Neural progenitor cell (in vitro differentiated cells): Measurements from ENCODE around the gene ZBTB7A. TPM values are rescaled to one million over a fixed set of nuclear protein-coding genes. Genes with fewer than 3 reads are reported as not detected.

Experiments used
- DNase-seq: peaks from one replicate; pipeline ENCODE4 v3.0.0-alpha.2; 2016; ENCODE audit warnings: low spot score
- H2AFZ ChIP-seq: fragments of 200-600 bp; sonication (generic); replicated peaks from 2 replicates; pipeline ENCODE4 v1.6.1; 2016; ENCODE audit warnings: antibody characterized with exemption
- H3F3A ChIP-seq: fragments of 200-600 bp; sonication (generic); 2 replicates; pipeline ENCODE4 v1.6.1; 2016; ENCODE audit warnings: antibody characterized with exemption, low read depth
- H3K27ac ChIP-seq: fragments of 200-600 bp; sonication (generic); 2 replicates; pipeline ENCODE4 v1.5.1; 2016; ENCODE audit warnings: mild to moderate bottlenecking
- H3K27me3 ChIP-seq: fragments of 200-600 bp; sonication (generic); 2 replicates; pipeline ENCODE4 v1.6.1; 2016; ENCODE audit warnings: mild to moderate bottlenecking, moderate library complexity
- H3K36me3 ChIP-seq: fragments of 200-600 bp; sonication (generic); 2 replicates; pipeline ENCODE4 v1.5.1; 2016
- H3K4me1 ChIP-seq: fragments of 200-600 bp; sonication (generic); 2 replicates; pipeline ENCODE4 v1.6.1; 2016; ENCODE audit warnings: mixed run types
- H3K4me2 ChIP-seq: fragments of 200-600 bp; sonication (generic); 2 replicates; pipeline ENCODE4 v1.6.1; 2016
- H3K4me3 ChIP-seq: fragments of 200-600 bp; sonication (generic); 2 replicates; pipeline ENCODE4 v1.5.1; 2016
- H3K79me2 ChIP-seq: fragments of 200-600 bp; sonication (generic); 2 replicates; pipeline ENCODE4 v1.6.1; 2016; ENCODE audit warnings: low read depth
- H3K9ac ChIP-seq: fragments of 200-600 bp; sonication (generic); 2 replicates; pipeline ENCODE4 v1.6.1; 2016
- H3K9me3 ChIP-seq: fragments of 200-600 bp; sonication (generic); 2 replicates; pipeline ENCODE4 v1.5.1; 2016; ENCODE audit warnings: low read depth
- H4K20me1 ChIP-seq: fragments of 200-600 bp; sonication (generic); 2 replicates; pipeline ENCODE4 v1.6.1; 2016; ENCODE audit warnings: low read depth
- H3K27ac Mint-ChIP-seq: 3 replicates; pipeline ENCODE4 v1.8.0; 2021; ENCODE audit warnings: mixed read lengths
- H3K27me3 Mint-ChIP-seq: 2 replicates; pipeline ENCODE4 v1.8.0; 2022; ENCODE audit warnings: low read depth, mild to moderate bottlenecking, inconsistent platforms, moderate library complexity, mixed read lengths; ENCODE audit not compliant: insufficient read depth
- H3K36me3 Mint-ChIP-seq: 3 replicates; pipeline ENCODE4 v1.8.0; 2021; ENCODE audit warnings: mixed read lengths
- H3K4me1 Mint-ChIP-seq: 3 replicates; pipeline ENCODE4 v1.8.0; 2021; ENCODE audit warnings: mixed read lengths
- H3K4me3 Mint-ChIP-seq: 3 replicates; pipeline ENCODE4 v1.8.0; 2021; ENCODE audit warnings: mild to moderate bottlenecking, moderate library complexity, mixed read lengths
- H3K9me3 Mint-ChIP-seq: 3 replicates; pipeline ENCODE4 v1.8.0; 2020; ENCODE audit warnings: mixed read lengths
- CTCF ChIP-seq: fragments of 200-600 bp; sonication (generic); IDR thresholded peaks from 2 replicates; pipeline ENCODE4 v1.5.1; 2017; ENCODE audit warnings: antibody characterized with exemption, mild to moderate bottlenecking
- EZH2 ChIP-seq: fragments of 200-600 bp; sonication (generic); IDR thresholded peaks from 2 replicates; pipeline ENCODE4 v1.6.1; 2017; ENCODE audit warnings: antibody characterized with exemption, mild to moderate bottlenecking, moderate library complexity
- EZH2phosphoT487 ChIP-seq: fragments of 200-600 bp; sonication (generic); IDR thresholded peaks from 2 replicates; pipeline ENCODE4 v1.6.1; 2017; ENCODE audit warnings: antibody characterized with exemption
- total RNA-seq: library from RNA; depleted of rRNA; stranded (reverse); fragments of >200 nt; gene quantifications from 2 replicates; pipeline ENCODE4 v1.2.3, GENCODE V29; 2015; ENCODE audit warnings: low replicate concordance

Gene ZBTB7A
- total RNA-seq, 1 donor from 2014 or later = 4.0 TPM

GRCh38 chr19:4023600-4024398, 42.9 kb downstream of the ZBTB7A start:
- H3K4me3 ChIP-seq = no peak overlapping the region
- no peak for DNase-seq
- H3K9me3 Mint-ChIP-seq = no peaks in the 10 kb centered on the region
- no peaks in the 10 kb centered on the region for H3K27me3 ChIP-seq
- H4K20me1 ChIP-seq = peaks cover 26% of the 10 kb centered on the region
- H3K27me3 Mint-ChIP-seq = no peaks in the 10 kb centered on the region
- peaks cover 42% of the 10 kb centered on the region for H3K79me2 ChIP-seq
- no peak overlapping the region for H3K27ac ChIP-seq
- no peak overlapping the region for H3K4me2 ChIP-seq
- no peaks in the 10 kb centered on the region for H3K4me1 Mint-ChIP-seq
- peaks cover 15% of the 10 kb centered on the region for H3K36me3 Mint-ChIP-seq
- no peak overlapping the region for H3K4me3 Mint-ChIP-seq
- no peaks in the 10 kb centered on the region for H3F3A ChIP-seq
- H3K9me3 ChIP-seq = no peaks in the 10 kb centered on the region
- H2AFZ ChIP-seq = no peak overlapping the region
- no peak overlapping the region for H3K9ac ChIP-seq
- no peaks in the 10 kb centered on the region for H3K36me3 ChIP-seq
- H3K4me1 ChIP-seq = no peaks in the 10 kb centered on the region
- no peak overlapping the region for H3K27ac Mint-ChIP-seq
- TF ChIP-seq EZH2phosphoT487 = no peak
- TF ChIP-seq CTCF = no peak
- TF ChIP-seq EZH2 = no peak

- Histone ChIP-seq H3K4me3 (no peak overlapping the region), H3K9me3 (no peaks in the 10 kb centered on the region), H3K79me2 (peaks cover 81% of the 10 kb centered on the region), H3K36me3 (no peaks in the 10 kb centered on the region), H2AFZ (no peak overlapping the region), H3K27ac (no peak overlapping the region), H3K4me2 (no peak overlapping the region), H3K9ac (no peak overlapping the region), H4K20me1 (peaks cover 64% of the 10 kb centered on the region), H3F3A (no peaks in the 10 kb centered on the region), H3K4me1 (no peaks in the 10 kb centered on the region), H3K27me3 (no peaks in the 10 kb centered on the region)
- H3K27me3 Mint-ChIP-seq = no peaks in the 10 kb centered on the region
- no peak overlapping the region for H3K4me3 Mint-ChIP-seq
- no peak overlapping the region for H3K27ac Mint-ChIP-seq
- no peaks in the 10 kb centered on the region for H3K4me1 Mint-ChIP-seq
- H3K9me3 Mint-ChIP-seq = no peaks in the 10 kb centered on the region
- no peak for TF ChIP-seq CTCF
- TF ChIP-seq EZH2phosphoT487 = no peak
- no peak for TF ChIP-seq EZH2
- DNase-seq = no peak
- H3K36me3 Mint-ChIP-seq = peaks cover 12% of the 10 kb centered on the region
These were observed 47.1 kb downstream of the ZBTB7A start for GRCh38 chr19:4019578-4019977.

GRCh38 chr19:4018775-4019504, 47.8 kb downstream of the ZBTB7A start:
- TF ChIP-seq EZH2phosphoT487 (no peak), EZH2 (no peak), CTCF (no peak)
- no peak for DNase-seq
- Mint-ChIP-seq H3K27me3 (no peaks in the 10 kb centered on the region), H3K4me1 (no peaks in the 10 kb centered on the region), H3K36me3 (peaks cover 8% of the 10 kb centered on the region), H3K4me3 (no peak overlapping the region), H3K27ac (no peak overlapping the region), H3K9me3 (no peaks in the 10 kb centered on the region)
- Histone ChIP-seq H3K79me2 (peaks cover 88% of the 10 kb centered on the region), H3K9ac (no peak overlapping the region), H3K4me3 (no peak overlapping the region), H3K27ac (no peak overlapping the region), H3K36me3 (no peaks in the 10 kb centered on the region), H3K9me3 (no peaks in the 10 kb centered on the region), H2AFZ (no peak overlapping the region), H3K4me2 (no peak overlapping the region), H3K4me1 (no peaks in the 10 kb centered on the region), H4K20me1 (peaks cover 70% of the 10 kb centered on the region), H3F3A (no peaks in the 10 kb centered on the region), H3K27me3 (no peaks in the 10 kb centered on the region)
